Spleen (tissue), 11 donors: ENCODE data around the gene CNTN5. TPM values are rescaled to one million over a fixed set of nuclear protein-coding genes. Genes with fewer than 3 reads are reported as not detected.

Experiments
- DNase-seq: peaks from one replicate; pipeline ENCODE4 v3.0.0-alpha.2; 2020
- H3K27ac ChIP-seq, 8 donors: fragments of 200-600 bp; sonication (generic) in 7 of 8; 1 replicate in 4 of 8; 2 replicates in 4 of 8; pipeline versions ENCODE4 v1.5.0 to v1.8.0; 2016 to 2021; ENCODE audit warnings: inconsistent platforms in 4 of 8, mild to moderate bottlenecking in 4 of 8, moderate library complexity in 1 of 8
- H3K27me3 ChIP-seq, 7 donors: fragments of 200-600 bp; sonication (generic) in 6 of 7; replicated peaks in 1 of 7; 1 replicate in 4 of 7; 2 replicates in 3 of 7; pipeline versions ENCODE4 v1.5.0 to v1.8.0; 2016 to 2021; ENCODE audit warnings: inconsistent platforms in 3 of 7, mild to moderate bottlenecking in 1 of 7
- H3K36me3 ChIP-seq, 6 donors: fragments of 200-600 bp; sonication (generic) in 5 of 6; 1 replicate in 4 of 6; 2 replicates in 2 of 6; pipeline versions ENCODE4 v1.5.0 to v1.8.0; 2016 to 2021; ENCODE audit warnings: inconsistent platforms in 2 of 6
- H3K4me1 ChIP-seq, 6 donors: fragments of 200-600 bp; sonication (generic) in 5 of 6; 1 replicate in 3 of 6; 2 replicates in 3 of 6; pipeline versions ENCODE4 v1.5.0 to v1.8.0; 2016 to 2021; ENCODE audit warnings: inconsistent platforms in 3 of 6
- H3K4me3 ChIP-seq, 8 donors: fragments of 200-600 bp; sonication (generic) in 7 of 8; 1 replicate in 4 of 8; 2 replicates in 4 of 8; pipeline versions ENCODE4 v1.5.0 to v1.8.0; 2016 to 2021; ENCODE audit warnings: inconsistent platforms in 4 of 8, mild to moderate bottlenecking in 4 of 8, moderate library complexity in 2 of 8
- H3K9me3 ChIP-seq, 8 donors: fragments of 200-600 bp; sonication (generic) in 7 of 8; 1 replicate in 4 of 8; 2 replicates in 4 of 8; pipeline versions ENCODE4 v1.5.0 to v1.8.0; 2016 to 2021; ENCODE audit warnings: inconsistent platforms in 4 of 8
- CTCF ChIP-seq, 11 experiments: fragments of 200-600 bp in 7 of 11; fragments of 450-650 bp in 4 of 11; sonication (generic) in 4 of 11; IDR thresholded peaks in 8 of 11; conservative IDR thresholded peaks in 3 of 11; 1 replicate in 7 of 11; 2 replicates in 4 of 11; pipeline versions ENCODE4 v1.4.0 to v1.8.0; 2016 to 2021; ENCODE audit warnings: antibody characterized with exemption in 11 of 11, inconsistent platforms in 4 of 11, mild to moderate bottlenecking in 1 of 11
- POLR2A ChIP-seq, 3 donors: fragments of 450-650 bp; IDR thresholded peaks; one replicate each; pipeline ENCODE4 v1.5.1; 2017; ENCODE audit warnings: antibody characterized with exemption in 3 of 3, mild to moderate bottlenecking in 1 of 3
- POLR2AphosphoS5 ChIP-seq, 3 donors: sonication (generic); formaldehyde crosslinking; IDR thresholded peaks; one replicate each; pipeline ENCODE4 v1.5.1; 2017; ENCODE audit warnings: antibody characterized with exemption in 3 of 3
- WGBS, 5 donors: extraction: QIAGEN DNeasy Blood & Tissue Kit in 3 of 5; methylation state at CpG; one replicate each; pipeline versions ENCODE4 v1.1.5 to v1.1.7; 2013 to 2018; 5-methylcytosine and 5-hydroxymethylcytosine counted together
- intact Hi-C: fragments of 100-400 bp; cut with DNase I; formaldehyde crosslinking; loops from one replicate; pipeline ENCODE4 v1.15.0; 2023; ENCODE audit warnings: low total_unique reads
- polyA plus RNA-seq, 3 donors: library from polyadenylated mRNA; stranded (reverse); fragments of 200-250 nt; gene quantifications; one replicate each; pipeline ENCODE4 v1.2.1, GENCODE V29; 2013
- total RNA-seq, 7 donors: library from RNA; depleted of rRNA in 3 of 7; stranded (reverse); fragments of >200 nt in 3 of 7; fragmentation: NEBNext Ultra II Directional in 4 of 7; extraction: Animal tissue kit (Norgen Biotek cat#: 25700) in 4 of 7; gene quantifications; one replicate each; pipeline versions ENCODE4 v1.1.0 to v1.2.1, GENCODE V29; 2016 to 2021
- donor health status: healthy with polysubstance abuse.
- donor health status: DM: no; HTN: no; CAD: no; lungs with moderate emphysema.
- donor health status: DM: no; HTN: no; CAD: no.
- donor health status: Bipolar disorder and iron deficiency.
- donor health status: healthy.
- donor health status: DM: no; HTN: no; CAD: no.
- donor health status: DM: yes; HTN: yes; CAD: no.

The CNTN5 gene
- total and polyA plus RNA-seq, 10 donors, result 0.02 TPM; not detected in 8

GRCh38 chr11:99676292-99676691 is 655.5 kb downstream of the CNTN5 start:
- Histone ChIP-seq H3K27me3 (no peaks in the 10 kb centered on the region), H3K4me3 (no peak overlapping the region), H3K4me1 (no peaks in the 10 kb centered on the region), H3K9me3 (peaks cover 0 to 7% (median 0%) of the 10 kb centered on the region in 8 donors), H3K27ac (no peak overlapping the region), H3K36me3 (no peaks in the 10 kb centered on the region)
- no peak for TF ChIP-seq POLR2A (IDR thresholded peaks at IDR 0.05)
- TF ChIP-seq CTCF (IDR thresholded peaks at IDR 0.05 in 8 of 11, conservative IDR thresholded peaks at IDR 0.05 in 3 of 11), result no peak
- TF ChIP-seq POLR2AphosphoS5 (IDR thresholded peaks at IDR 0.05), result no peak
- intact Hi-C loops, result no loop called here
- no peak for DNase-seq
- WGBS, 5 donors, result 57 to 79% (median 77%) methylated on average over 4 of the region's 4 CpGs

GRCh38 chr11:99682171-99682570 is 661.4 kb downstream of the CNTN5 start:
- Histone ChIP-seq H3K27me3 (no peaks in the 10 kb centered on the region), H3K4me1 (no peaks in the 10 kb centered on the region), H3K27ac (no peak overlapping the region), H3K9me3 (no peaks in the 10 kb centered on the region), H3K36me3 (no peaks in the 10 kb centered on the region), H3K4me3 (no peak overlapping the region)
- WGBS, 5 donors, result 58 to 79% (median 71%) methylated on average over 1 of the region's 1 CpG
- no peak for DNase-seq
- TF ChIP-seq CTCF (IDR thresholded peaks at IDR 0.05 in 8 of 11, conservative IDR thresholded peaks at IDR 0.05 in 3 of 11), result no peak
- no peak for TF ChIP-seq POLR2AphosphoS5 (IDR thresholded peaks at IDR 0.05)
- TF ChIP-seq POLR2A (IDR thresholded peaks at IDR 0.05), result no peak
- intact Hi-C loops, result no loop called here

- TF ChIP-seq CTCF (IDR thresholded peaks at IDR 0.05 in 8 of 11, conservative IDR thresholded peaks at IDR 0.05 in 3 of 11) (no peak), POLR2A (IDR thresholded peaks at IDR 0.05) (no peak)
- no peak overlapping the region for H3K27ac ChIP-seq
- no peak overlapping the region for H3K4me3 ChIP-seq
- no peaks in the 10 kb centered on the region for H3K4me1 ChIP-seq
- no peak for DNase-seq
- WGBS, 5 donors, result 52 to 81% (median 71%) methylated on average over 1 of the region's 1 CpG
- H3K9me3 ChIP-seq, result no peaks in the 10 kb centered on the region
- intact Hi-C loops, result no loop called here
- H3K36me3 ChIP-seq, result no peaks in the 10 kb centered on the region
- H3K27me3 ChIP-seq, result no peaks in the 10 kb centered on the region
These were observed 661.9 kb downstream of the CNTN5 start for GRCh38 chr11:99682646-99683045.

GRCh38 chr11:99683933-99684332 is 663.2 kb downstream of the CNTN5 start:
- TF ChIP-seq POLR2AphosphoS5 (IDR thresholded peaks at IDR 0.05) (no peak), POLR2A (IDR thresholded peaks at IDR 0.05) (no peak), CTCF (IDR thresholded peaks at IDR 0.05 in 8 of 11, conservative IDR thresholded peaks at IDR 0.05 in 3 of 11) (no peak)
- intact Hi-C loops, result no loop called here
- no peaks in the 10 kb centered on the region for H3K36me3 ChIP-seq
- H3K4me1 ChIP-seq, result no peaks in the 10 kb centered on the region
- no peak for DNase-seq
- H3K4me3 ChIP-seq, result no peak overlapping the region
- no peaks in the 10 kb centered on the region for H3K27me3 ChIP-seq
- H3K9me3 ChIP-seq, result no peaks in the 10 kb centered on the region
- no peak overlapping the region for H3K27ac ChIP-seq
- 78 to 86% (median 84%) methylated on average over 3 of the region's 3 CpGs for WGBS, 5 donors
